ENCODE data around the gene RHOB.

The RHOB gene

DNA sequence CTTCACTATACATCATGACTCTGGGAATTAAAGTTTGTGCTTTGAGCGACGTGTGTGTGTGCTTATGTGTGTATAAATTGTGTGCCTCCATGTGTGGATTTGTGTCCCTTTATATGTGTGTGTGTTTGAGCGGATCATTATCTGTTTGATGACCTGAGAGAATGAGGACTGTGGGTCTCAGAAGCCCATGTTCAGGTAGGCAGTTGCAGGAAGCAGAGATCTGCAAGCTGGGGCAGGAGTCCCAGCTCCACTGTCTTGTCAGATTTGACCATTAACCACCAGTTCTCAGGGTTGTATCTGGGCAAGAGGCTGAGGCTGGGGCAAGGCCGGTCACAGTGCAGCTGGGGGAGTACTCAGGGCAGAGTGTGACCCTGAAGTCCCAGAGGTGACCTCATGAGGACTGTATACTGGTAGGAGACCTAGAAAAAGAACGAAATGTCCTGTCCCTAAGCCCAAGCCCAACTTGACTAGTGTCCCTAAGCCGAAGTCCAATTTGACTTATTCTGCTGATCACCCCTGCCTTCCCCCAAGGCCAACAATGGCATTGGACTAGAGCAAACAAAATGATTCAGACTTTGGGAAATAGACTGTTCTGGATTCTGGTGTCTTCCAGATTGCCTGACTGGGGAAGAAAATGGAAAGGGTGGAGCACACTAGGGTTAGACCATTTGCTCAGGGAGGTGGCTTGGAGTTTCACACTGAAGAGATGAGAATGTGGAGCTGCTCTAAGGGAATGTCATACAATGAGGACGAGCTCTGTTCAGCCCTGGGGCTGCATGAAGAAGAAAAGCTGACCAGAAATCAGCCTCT, 28.1 kb downstream of the RHOB start:
- TF ChIP-seq GATA1 (IDR thresholded peaks at IDR 0.05; ENCODE audit: low read depth, low read length) = no peak
- DNase-seq = no peak

DNA sequence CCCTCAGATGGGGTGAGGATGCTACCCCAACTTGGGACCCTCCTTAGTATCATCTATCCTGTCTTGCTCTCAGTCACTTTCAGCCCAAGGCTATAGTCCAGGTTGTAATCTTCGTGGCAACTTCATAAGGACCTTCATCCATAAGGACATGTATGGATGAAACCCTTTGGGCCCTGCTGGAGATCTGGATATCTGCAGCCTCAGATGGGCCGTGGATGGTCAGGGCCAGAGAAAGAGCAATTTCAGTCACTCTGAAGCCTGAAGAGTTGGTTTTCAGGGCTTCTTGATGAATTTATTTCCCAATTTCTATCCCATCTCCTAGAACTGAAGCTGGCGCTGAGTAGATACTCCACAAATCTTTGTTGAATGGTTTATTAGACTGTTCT, 28.7 kb downstream of the RHOB start:
- DNase-seq = no peak
- TF ChIP-seq GATA1 (IDR thresholded peaks at IDR 0.05; ENCODE audit: low read depth, low read length) (no peak), POLR2A (IDR thresholded peaks at IDR 0.05; ENCODE audit: low read length) (no peak)

DNA sequence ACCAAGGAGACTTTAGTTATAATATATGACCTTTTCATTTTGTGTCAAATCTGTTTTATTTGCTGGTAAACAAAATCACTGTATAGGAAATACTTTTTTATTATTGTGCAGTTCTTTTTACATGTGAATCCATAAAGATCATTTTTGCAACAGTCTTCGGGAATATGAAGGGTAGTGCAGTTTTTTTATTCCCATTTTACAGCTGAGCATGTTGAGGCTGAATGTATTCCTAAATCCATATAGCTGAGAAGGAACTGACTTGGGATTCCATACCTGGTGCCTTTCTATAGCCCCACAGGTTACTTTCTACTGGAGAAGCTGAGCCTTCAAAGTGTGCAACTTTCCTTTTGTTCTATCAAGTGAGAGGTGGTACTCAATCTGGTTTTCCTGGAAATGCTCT, 29.6 kb downstream of the RHOB start:
- DNase-seq = no peak
- TF ChIP-seq GATA1 (IDR thresholded peaks at IDR 0.05; ENCODE audit: low read depth, low read length) (no peak), POLR2A (IDR thresholded peaks at IDR 0.05; ENCODE audit: low read length) (no peak)

DNA sequence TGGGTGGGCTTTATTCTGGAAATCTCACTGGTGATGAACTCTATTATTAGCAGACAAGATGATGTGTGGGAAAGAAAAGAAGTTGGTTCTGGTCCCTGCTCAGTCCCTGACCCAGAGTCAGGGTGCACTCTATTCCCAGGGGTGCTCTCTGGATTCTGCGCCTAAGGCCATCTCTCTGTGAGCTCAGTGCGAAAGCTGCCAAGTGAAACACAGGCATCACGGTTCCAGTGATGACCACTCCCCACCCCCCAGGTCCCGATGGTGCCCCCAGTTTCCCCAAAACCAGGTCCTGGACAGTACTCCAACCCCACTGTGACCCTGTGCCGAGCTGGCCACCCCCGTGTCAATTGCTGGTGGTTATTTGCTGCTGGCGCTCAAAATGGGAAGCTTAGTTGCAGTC, 30.1 kb downstream of the RHOB start:
- TF ChIP-seq GATA1 (IDR thresholded peaks at IDR 0.05; ENCODE audit: low read depth, low read length) = no peak
- no peak for TF ChIP-seq POLR2A (IDR thresholded peaks at IDR 0.05; ENCODE audit: low read length)
- DNase-seq = no peak

DNA sequence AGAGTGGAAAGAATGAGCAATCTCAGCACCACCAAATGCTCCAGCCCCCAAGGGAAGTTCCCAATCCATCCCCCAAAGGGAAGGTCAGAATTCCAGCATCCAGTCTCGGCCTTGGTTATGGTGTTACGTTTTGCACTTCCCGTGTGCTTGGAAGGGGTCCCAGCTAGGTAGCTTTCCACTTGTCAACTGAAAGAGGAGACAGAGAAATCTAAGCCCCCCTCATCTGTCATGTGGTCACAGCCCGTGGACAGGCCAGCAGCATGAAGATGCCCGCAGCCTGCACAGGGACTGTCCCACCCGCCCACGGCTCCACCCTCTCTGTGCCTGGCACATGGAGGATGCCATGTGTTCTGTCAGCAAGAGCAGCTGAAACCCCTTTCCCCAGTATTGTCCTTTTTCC, 32.1 kb downstream of the RHOB start:
- DNase-seq = no peak
- no peak for TF ChIP-seq GATA1 (IDR thresholded peaks at IDR 0.05; ENCODE audit: low read depth, low read length)
- no peak for TF ChIP-seq POLR2A (IDR thresholded peaks at IDR 0.05; ENCODE audit: low read length)

DNA sequence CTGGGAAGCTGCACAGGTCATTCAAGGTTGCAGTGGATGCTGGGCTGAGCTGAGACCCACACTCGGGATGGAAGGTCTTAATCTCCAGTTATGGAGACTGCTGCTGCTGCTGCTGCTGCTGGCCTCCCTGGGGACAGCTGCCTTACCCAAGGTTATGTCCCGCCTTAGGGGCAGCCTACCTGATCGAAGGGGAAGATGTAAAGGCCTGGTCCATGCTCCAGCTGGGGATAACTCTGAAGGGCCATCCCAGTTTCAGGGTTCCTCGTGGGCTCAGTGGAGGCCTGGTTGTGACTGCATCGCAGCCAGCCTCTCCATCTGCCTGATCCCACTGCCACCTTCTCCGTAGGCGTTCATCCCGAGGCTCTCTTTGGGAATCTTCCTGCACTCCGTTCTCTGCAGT, 33.0 kb downstream of the RHOB start:
- no peak for DNase-seq
- TF ChIP-seq POLR2A (IDR thresholded peaks at IDR 0.05; ENCODE audit: low read length) (no peak), GATA1 (IDR thresholded peaks at IDR 0.05; ENCODE audit: low read depth, low read length) (no peak)

DNA sequence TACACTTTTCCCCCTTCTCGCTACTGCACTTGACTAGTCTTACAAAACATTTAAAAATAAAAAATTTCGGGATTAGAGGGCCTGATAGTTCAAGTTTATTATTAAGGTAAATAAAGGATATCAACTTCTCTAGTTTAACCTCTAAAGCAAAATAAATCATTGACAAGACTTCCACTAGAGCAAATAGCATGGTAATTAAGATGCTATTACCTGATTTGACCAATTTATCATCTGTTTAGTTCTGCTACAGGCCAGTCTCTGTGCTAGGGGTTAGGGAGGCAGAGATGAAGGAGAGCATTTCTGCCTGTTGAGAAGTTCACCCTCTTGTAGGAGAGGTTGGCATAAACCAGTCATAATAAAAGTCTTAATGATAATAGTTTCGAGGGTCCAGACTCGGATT, 34.0 kb downstream of the RHOB start:
- DNase-seq = no peak
- TF ChIP-seq POLR2A (IDR thresholded peaks at IDR 0.05; ENCODE audit: low read length) = no peak
- no peak for TF ChIP-seq GATA1 (IDR thresholded peaks at IDR 0.05; ENCODE audit: low read depth, low read length)

DNA sequence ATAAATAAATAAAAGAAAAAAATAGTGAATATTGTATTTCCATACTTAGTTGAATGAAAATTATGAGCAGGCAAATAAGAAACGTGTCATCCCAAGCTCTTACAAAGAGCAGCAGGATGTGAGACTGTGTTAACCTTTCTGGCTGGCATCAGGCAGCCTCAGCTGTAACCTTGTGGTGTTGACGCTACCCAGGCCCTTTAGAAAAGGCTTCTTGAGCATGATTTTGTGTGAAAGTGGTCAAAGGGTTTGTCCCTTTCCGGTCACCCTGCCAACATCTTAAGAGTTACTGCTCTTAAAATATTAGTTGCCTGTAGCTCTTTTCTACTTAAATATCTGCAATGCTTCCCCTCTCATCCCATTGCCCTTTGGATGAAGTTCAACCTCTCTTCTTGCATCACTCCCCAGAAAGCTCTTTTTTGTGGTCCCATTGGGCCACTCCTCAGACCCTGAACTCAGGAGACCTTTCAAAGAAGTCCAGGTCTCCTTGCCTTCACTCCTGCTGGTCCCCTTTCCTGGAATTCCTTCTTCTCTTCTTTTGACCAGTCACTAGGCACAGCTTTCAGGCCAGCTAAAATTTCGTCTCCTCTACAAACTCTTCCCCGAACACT, 35.0 kb downstream of the RHOB start:
- no peak for DNase-seq

DNA sequence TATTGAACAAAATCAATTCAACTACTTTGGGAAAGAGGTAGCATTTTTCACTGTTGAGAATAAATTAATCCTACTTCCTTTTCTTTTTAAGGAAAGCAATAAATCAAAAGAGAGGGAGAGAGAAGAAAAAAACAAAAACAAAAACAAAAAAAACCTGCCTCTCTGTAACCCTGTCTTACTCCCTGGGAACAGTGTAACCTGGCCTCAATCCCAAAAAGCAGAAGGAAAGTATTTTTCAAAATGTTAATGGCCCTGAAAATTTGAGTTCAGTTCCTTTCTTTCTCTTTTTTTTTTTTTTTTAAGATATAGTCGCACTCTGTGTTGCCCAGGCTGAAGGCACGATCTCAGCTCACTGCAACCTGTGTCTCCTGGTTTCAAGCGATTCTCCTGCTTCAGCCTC, 35.9 kb downstream of the RHOB start:
- no peak for TF ChIP-seq GATA1 (IDR thresholded peaks at IDR 0.05; ENCODE audit: low read depth, low read length)
- TF ChIP-seq POLR2A (IDR thresholded peaks at IDR 0.05; ENCODE audit: low read length) = no peak
- DNase-seq = no peak

More for the DNA sequence above, 35.0 kb downstream of the RHOB start:
- TF ChIP-seq GATA1 (IDR thresholded peaks at IDR 0.05; ENCODE audit: low read depth, low read length) = no peak
- TF ChIP-seq POLR2A (IDR thresholded peaks at IDR 0.05; ENCODE audit: low read length) = no peak

DNA sequence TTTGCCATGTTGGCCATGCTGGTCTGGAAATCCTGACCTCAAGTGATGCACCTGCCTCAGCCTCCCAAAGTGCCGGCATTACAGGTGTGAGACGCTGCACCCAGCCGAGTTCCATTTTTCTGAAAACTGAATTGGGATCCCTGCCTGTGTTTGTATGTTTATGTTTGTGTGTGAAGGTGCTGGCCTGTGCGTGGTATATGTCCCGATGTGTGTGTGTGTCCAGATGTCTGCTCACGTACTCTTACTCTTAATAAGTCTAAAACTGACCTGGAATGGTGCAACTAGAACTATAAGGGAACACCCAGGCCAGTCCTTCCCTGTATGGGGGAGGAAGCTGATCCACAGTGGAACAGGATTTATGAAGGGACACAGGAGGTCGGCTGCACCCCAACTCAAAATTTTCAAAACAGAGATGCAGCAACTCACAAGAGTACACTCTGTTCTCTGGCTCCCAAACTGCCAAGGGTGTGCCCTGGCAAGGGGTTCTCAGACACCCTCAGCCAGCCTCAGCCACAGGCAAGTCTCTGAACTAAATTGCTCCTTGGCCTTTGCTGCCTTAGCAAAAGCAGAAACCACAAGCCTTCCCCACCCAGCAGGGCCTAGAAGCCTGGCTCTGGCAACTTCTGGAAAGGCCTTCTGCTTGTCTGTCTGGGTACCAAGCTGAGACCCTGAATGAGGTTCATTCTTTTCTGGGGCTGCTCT, 36.5 kb downstream of the RHOB start:
- no peak for DNase-seq
- no peak for TF ChIP-seq POLR2A (IDR thresholded peaks at IDR 0.05; ENCODE audit: low read length)
- TF ChIP-seq GATA1 (IDR thresholded peaks at IDR 0.05; ENCODE audit: low read depth, low read length) = no peak

DNA sequence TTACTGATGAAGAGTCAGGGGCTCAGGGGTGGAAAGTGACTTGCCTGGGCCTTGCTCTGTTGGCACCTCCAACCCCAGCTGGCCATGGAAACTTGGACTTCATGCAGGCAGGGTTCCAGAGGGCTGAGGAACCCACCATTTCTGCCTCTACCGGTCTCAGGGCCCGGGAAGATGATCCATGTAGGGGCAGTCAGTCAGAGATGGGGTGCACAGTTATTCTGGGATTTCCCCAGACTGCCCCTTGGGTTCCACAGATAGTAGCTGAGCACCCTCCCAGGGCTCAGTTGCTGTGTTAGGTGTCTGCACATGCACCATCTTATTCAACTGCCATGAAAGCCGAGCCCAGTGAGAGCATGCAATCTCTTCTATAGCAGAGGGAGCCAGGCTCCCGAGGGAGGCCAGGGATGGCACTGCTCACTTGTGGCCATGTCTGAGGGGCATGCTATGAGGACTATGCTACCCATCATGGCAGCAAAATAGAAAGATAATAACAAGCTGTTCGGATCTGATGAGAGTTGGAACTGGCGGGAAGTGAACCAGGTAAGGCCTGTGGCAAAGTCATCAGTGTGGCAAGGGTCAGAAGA, 37.3 kb downstream of the RHOB start:
- TF ChIP-seq GATA1 (IDR thresholded peaks at IDR 0.05; ENCODE audit: low read depth, low read length) (no peak), POLR2A (IDR thresholded peaks at IDR 0.05; ENCODE audit: low read length) (no peak)
- no peak for DNase-seq

DNA sequence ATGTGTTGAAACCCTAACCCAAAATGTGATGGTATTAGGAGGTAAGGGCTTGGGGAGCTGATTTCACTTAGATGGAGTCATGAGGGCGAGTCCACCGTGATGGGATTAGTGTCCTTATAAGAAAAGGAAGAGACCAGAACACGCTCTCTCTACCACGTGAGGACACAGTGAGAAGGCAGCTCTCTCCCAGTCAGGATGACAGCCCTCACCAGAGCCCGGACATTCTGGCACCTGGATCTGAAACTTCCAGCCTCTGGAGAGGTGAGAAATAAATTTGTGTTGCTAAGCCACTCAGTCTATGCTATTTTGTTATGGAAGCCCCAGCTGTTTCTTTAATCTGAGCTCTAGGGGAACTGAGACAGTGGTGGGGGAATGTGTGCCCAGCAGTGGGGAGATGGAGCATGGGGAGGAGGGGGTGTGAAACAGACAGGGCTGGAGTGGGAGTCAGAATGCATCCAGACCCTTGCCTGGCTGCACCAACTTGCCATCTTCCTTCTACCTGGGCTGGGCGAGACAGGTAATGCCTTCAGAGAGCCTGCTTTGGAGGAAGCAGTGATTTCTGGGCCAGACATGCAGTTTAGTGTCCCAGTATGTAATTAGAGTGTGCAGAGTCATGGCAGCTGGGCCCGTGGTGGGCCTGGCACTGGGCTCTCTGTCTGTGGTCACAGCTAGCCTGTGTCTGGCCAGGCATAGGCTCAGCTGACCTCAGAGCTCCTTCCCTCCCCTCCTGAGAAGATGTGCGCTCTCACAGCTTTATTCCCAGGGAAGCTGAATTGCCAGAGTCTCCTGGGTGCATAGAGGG, 38.1 kb downstream of the RHOB start:
- DNase-seq = no peak
- TF ChIP-seq POLR2A (IDR thresholded peaks at IDR 0.05; ENCODE audit: low read length) (no peak), GATA1 (IDR thresholded peaks at IDR 0.05; ENCODE audit: low read depth, low read length) (no peak)

DNA sequence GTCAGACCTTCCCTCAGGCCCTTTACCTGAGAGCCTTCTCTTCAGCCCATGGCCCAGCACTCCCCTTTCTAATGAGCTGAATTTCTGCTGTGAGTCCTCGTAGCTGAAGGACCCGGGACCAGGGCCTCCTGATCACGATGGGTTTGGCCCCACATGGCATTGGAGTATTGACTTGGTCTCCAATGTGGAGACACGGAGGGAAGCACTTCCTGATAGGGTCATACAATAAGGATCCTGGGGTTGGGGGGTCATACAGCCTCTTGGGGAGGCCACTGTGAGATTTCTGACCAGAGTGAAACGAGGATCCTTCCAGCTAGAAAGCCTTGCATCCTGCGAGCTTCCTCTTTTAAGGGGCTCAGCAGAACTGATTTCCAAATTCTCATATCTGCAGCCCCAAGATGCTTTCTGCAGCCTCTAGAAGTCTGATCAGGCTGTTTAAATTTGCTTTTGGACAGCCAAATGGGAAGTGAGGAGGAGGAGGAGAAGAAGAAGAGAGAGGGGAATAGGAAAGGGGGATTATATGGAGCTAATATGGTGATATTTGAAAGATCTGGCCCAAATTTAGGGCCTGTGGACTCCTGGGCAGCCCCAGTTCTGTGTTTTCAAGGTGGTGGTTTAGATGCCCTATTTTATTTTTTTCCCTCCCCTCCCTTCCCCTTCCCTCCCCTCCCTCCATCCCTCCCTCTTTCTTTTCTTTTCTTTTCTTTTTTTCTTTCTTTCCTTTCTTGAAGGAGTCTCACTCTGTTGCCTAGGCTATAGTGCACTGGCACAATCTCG, 38.9 kb downstream of the RHOB start:
- no peak for DNase-seq
- no peak for TF ChIP-seq POLR2A (IDR thresholded peaks at IDR 0.05; ENCODE audit: low read length)
- no peak for TF ChIP-seq GATA1 (IDR thresholded peaks at IDR 0.05; ENCODE audit: low read depth, low read length)
